Calu3 (cell line): ENCODE data around the gene LUZP1. TPM values are rescaled to one million over a fixed set of nuclear protein-coding genes. Genes with fewer than 3 reads are reported as not detected.

ENCODE experiments used
- BruUV-seq: library from RNA; stranded (reverse); fragments of 400-500 nt; replicated peaks from 2 replicates; lab custom pipeline; 2021; lab: Mats Ljungman, UMichigan
- CTCF ChIA-PET: fragments of 300-600 bp; sonication (Branson Sonifier 250); formaldehyde crosslinking; loops from one replicate; lab custom pipeline; 2022; ENCODE audit warnings: antibody characterized with exemption; lab: Charles Lee
- DNase-seq: peaks from one replicate; pipeline ENCODE4 v3.0.0; 2022
- H3K27ac Mint-ChIP-seq: one replicate; pipeline ENCODE4 v1.8.0; 2022; ENCODE audit warnings: mixed read lengths; ENCODE audit not compliant: unreplicated experiment
- H3K27me3 Mint-ChIP-seq: one replicate; pipeline ENCODE4 v1.8.0; 2022; ENCODE audit warnings: mixed read lengths; ENCODE audit not compliant: unreplicated experiment
- H3K36me3 Mint-ChIP-seq: one replicate; pipeline ENCODE4 v1.8.0; 2022; ENCODE audit warnings: mild to moderate bottlenecking, moderate library complexity, mixed read lengths; ENCODE audit not compliant: insufficient read depth, unreplicated experiment
- H3K4me1 Mint-ChIP-seq: one replicate; pipeline ENCODE4 v1.8.0; 2022; ENCODE audit warnings: mild to moderate bottlenecking, low read depth, mixed read lengths; ENCODE audit not compliant: unreplicated experiment
- H3K4me3 Mint-ChIP-seq: one replicate; pipeline ENCODE4 v1.8.0; 2022; ENCODE audit warnings: mild to moderate bottlenecking, low read depth, moderate library complexity, mixed read lengths; ENCODE audit not compliant: unreplicated experiment
- H3K9me3 Mint-ChIP-seq: one replicate; pipeline ENCODE4 v1.8.0; 2022; ENCODE audit warnings: low read depth, mixed read lengths; ENCODE audit not compliant: unreplicated experiment
- intact Hi-C: fragments of 100-400 bp; cut with micrococcal nuclease; formaldehyde crosslinking; loops from one replicate; pipeline ENCODE4 v1.10.0; 2022; ENCODE audit not compliant: unreplicated experiment
- total RNA-seq: library from RNA; stranded (reverse); gene quantifications from 2 replicates; pipeline ENCODE4 v1.2.3, GENCODE V29; 2022
- TF ChIP-seq, protein P1 (sequence below): fragments of 200-600 bp; IDR thresholded peaks from one replicate; pipeline ENCODE4 v1.8.0; 2022; ENCODE audit warnings: antibody characterized with exemption; ENCODE audit not compliant: unreplicated experiment

LUZP1 gene
- total RNA-seq, 1 experiment from 2014 or later = 17.4 TPM

DNA sequence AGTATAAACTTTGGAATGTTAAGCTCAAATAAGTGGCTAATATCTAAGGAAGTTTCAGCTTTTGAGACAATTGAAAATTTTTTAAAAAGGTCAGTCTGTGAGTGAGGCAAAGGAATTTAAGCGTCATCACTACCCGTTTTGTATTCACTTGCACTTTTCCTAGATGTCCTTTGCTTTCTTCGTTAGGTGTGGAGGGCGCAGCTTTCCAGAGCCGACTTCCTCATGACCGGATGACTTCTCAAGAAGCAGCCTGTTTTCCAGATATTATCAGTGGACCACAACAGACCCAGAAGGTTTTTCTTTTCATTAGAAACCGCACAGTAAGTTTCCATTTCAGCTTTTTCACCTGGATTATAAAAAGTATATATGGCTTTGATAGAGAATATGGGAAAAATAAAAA is 118.5 kb downstream of the LUZP1 start:
- intact Hi-C loops = no loop called here
- TF ChIP-seq, protein P1, sequence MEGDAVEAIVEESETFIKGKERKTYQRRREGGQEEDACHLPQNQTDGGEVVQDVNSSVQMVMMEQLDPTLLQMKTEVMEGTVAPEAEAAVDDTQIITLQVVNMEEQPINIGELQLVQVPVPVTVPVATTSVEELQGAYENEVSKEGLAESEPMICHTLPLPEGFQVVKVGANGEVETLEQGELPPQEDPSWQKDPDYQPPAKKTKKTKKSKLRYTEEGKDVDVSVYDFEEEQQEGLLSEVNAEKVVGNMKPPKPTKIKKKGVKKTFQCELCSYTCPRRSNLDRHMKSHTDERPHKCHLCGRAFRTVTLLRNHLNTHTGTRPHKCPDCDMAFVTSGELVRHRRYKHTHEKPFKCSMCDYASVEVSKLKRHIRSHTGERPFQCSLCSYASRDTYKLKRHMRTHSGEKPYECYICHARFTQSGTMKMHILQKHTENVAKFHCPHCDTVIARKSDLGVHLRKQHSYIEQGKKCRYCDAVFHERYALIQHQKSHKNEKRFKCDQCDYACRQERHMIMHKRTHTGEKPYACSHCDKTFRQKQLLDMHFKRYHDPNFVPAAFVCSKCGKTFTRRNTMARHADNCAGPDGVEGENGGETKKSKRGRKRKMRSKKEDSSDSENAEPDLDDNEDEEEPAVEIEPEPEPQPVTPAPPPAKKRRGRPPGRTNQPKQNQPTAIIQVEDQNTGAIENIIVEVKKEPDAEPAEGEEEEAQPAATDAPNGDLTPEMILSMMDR = no peak
- BruUV-seq = no TSS peak
- Mint-ChIP-seq H3K4me3 (no peak overlapping the region), H3K27ac (no peak overlapping the region), H3K36me3 (peaks cover 4% of the 10 kb centered on the region), H3K4me1 (no peaks in the 10 kb centered on the region), H3K27me3 (no peaks in the 10 kb centered on the region), H3K9me3 (no peaks in the 10 kb centered on the region)
- CTCF ChIA-PET = no interaction called here
- no peak for DNase-seq

DNA sequence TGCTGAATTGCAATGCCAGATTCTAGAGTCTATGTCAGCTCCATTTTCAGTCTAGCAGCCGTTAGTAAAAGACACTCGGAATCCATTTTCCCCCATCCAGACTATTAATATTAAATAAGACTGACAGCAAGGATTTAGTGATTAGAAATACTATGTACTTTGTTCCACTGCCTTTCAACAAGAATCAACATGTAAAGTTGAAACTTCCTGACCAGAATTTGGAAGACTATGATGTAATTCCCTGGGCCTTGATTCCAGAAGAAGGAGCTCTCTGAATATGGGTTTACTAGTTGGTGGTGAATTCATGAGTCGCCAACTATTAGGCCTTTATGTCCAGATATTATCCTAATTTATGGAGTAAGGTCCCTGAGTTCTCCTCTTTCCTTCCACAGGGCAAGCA is 124.6 kb downstream of the LUZP1 start:
- TF ChIP-seq, protein P1 = no peak
- H3K36me3 Mint-ChIP-seq = no peaks in the 10 kb centered on the region
- H3K4me3 Mint-ChIP-seq = no peak overlapping the region
- intact Hi-C loops = no loop called here
- no peaks in the 10 kb centered on the region for H3K27me3 Mint-ChIP-seq
- peaks cover 5% of the 10 kb centered on the region for H3K4me1 Mint-ChIP-seq
- no peaks in the 10 kb centered on the region for H3K9me3 Mint-ChIP-seq
- BruUV-seq = no TSS peak
- no peak for DNase-seq
- CTCF ChIA-PET = interaction anchor here (0.6 kb wide), 1 partner anchor 731 kb away, joined by 7 read pairs; no protein-coding TSS in a partner anchor
- H3K27ac Mint-ChIP-seq = no peak overlapping the region

DNA sequence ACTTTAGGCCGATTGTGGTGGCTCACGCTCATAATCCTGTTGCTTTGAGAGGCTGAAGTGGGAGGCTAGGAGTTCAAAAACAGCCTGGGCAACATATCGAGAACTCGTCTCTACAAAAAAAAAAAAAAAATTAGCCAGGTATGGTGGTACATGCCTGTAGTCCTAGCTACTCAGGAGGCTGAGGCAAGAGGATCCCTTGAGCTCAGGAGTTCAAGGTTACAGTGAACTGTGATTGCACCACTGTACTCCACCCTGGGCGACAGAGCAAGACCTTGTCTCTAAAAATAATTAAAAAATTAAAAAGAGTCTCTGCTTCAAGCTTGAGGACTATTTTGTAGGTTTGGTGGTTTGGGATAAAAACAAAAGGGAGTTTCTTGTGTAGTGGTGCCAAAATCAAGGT is 128.1 kb downstream of the LUZP1 start:
- CTCF ChIA-PET = no interaction called here
- BruUV-seq = no TSS peak
- peaks cover 6% of the 10 kb centered on the region for H3K4me1 Mint-ChIP-seq
- H3K36me3 Mint-ChIP-seq = no peaks in the 10 kb centered on the region
- TF ChIP-seq, protein P1 = no peak
- no peaks in the 10 kb centered on the region for H3K27me3 Mint-ChIP-seq
- DNase-seq = no peak
- no peaks in the 10 kb centered on the region for H3K9me3 Mint-ChIP-seq
- no peak overlapping the region for H3K27ac Mint-ChIP-seq
- intact Hi-C loops = no loop called here
- H3K4me3 Mint-ChIP-seq = no peak overlapping the region

DNA sequence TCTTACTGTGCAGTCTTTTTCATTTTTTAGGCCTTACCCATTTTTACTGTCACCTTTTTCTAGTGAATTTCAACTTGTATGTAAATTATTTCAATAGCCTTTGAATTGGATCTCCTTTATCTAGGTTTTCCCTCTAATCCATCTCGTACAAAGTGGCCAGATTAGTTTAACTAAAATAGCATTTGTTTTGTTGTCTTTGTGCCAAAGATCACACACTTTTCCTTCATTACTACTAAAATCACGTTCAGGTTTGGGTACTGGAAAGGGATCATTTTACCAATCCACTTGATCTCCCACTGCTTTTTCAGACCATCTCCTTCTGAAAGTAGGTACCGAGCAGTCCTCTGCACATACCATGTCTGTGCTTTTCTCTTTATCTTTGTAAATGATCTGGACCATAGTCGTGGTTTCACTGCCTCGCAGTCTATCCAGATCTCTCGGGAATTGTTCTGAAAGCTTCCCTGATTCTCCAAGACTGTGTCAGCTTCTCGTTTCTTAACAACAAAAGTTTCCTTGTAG is 129.3 kb downstream of the LUZP1 start:
- H3K4me3 Mint-ChIP-seq = no peak overlapping the region
- peaks cover 6% of the 10 kb centered on the region for H3K4me1 Mint-ChIP-seq
- CTCF ChIA-PET = no interaction called here
- H3K9me3 Mint-ChIP-seq = no peaks in the 10 kb centered on the region
- DNase-seq = no peak
- TF ChIP-seq, protein P1 = no peak
- no TSS peak for BruUV-seq
- H3K36me3 Mint-ChIP-seq = no peaks in the 10 kb centered on the region
- intact Hi-C loops = no loop called here
- H3K27ac Mint-ChIP-seq = no peak overlapping the region
- H3K27me3 Mint-ChIP-seq = no peaks in the 10 kb centered on the region
